HepG2 (cell line): Measurements from ENCODE around the gene HSF4. TPM values are rescaled to one million over a fixed set of nuclear protein-coding genes. Genes with fewer than 3 reads are reported as not detected.

ENCODE experiments used
- CREM ChIP-seq, 2 experiments: sonication (generic) in 1 of 2; formaldehyde crosslinking in 1 of 2; IDR thresholded peaks; 2 replicates each; pipeline versions ENCODE4 v1.4.0 to v1.6.1; 2016 to 2020; ENCODE audit warnings: antibody characterized with exemption in 1 of 2, mild to moderate bottlenecking in 1 of 2, missing genetic modification reagents in 1 of 2
- DNMT3B ChIP-seq: conservative IDR thresholded peaks from 2 replicates; pipeline ENCODE4 v1.6.1; 2016; ENCODE audit warnings: missing biosample characterization, control low read depth
- HNRNPK ChIP-seq: fragments of 200-400 bp; formaldehyde crosslinking; IDR thresholded peaks from 2 replicates; pipeline ENCODE4 v1.6.1; 2018; ENCODE audit warnings: low read length, low read depth, moderate library complexity, mild to moderate bottlenecking; ENCODE audit not compliant: poor library complexity, severe bottlenecking
- HNRNPLL ChIP-seq: fragments of 200-400 bp; formaldehyde crosslinking; IDR thresholded peaks from 2 replicates; pipeline ENCODE4 v1.6.1; 2017; ENCODE audit warnings: mild to moderate bottlenecking, low read depth, low read length; ENCODE audit not compliant: poor library complexity, severe bottlenecking
- HOMEZ ChIP-seq: IDR thresholded peaks from 2 replicates; pipeline ENCODE4 v1.6.1; 2016; ENCODE audit warnings: low read depth
- KDM2A ChIP-seq: sonication (generic); formaldehyde crosslinking; IDR thresholded peaks from 2 replicates; pipeline ENCODE4 v1.4.0; 2020; ENCODE audit warnings: low read depth, missing genetic modification reagents, borderline replicate concordance
- SIN3B ChIP-seq: fragments of 150-350 bp; IDR thresholded peaks from 2 replicates; pipeline ENCODE4 v1.6.1; 2014; ENCODE audit warnings: low read length
- SKI ChIP-seq: fragments of 450-650 bp; IDR thresholded peaks from one replicate; pipeline ENCODE4 v1.6.1; 2018; ENCODE audit warnings: mild to moderate bottlenecking; ENCODE audit not compliant: partially characterized antibody
- SPEN ChIP-seq: sonication (generic); formaldehyde crosslinking; IDR thresholded peaks from 2 replicates; pipeline ENCODE4 v1.5.1; 2020; ENCODE audit warnings: low read depth, mild to moderate bottlenecking, missing genetic modification reagents
- ZC3H13 ChIP-seq: sonication (generic); formaldehyde crosslinking; IDR thresholded peaks from 2 replicates; pipeline ENCODE4 v1.8.1; 2023; ENCODE audit warnings: mild to moderate bottlenecking, missing genetic modification reagents, moderate library complexity
- ZNF160 ChIP-seq: sonication (generic); formaldehyde crosslinking; IDR thresholded peaks from 2 replicates; pipeline ENCODE4 v1.8.0; 2022; ENCODE audit warnings: mild to moderate bottlenecking, inconsistent platforms, missing genetic modification reagents
- ZNF263 ChIP-seq: sonication (generic); formaldehyde crosslinking; IDR thresholded peaks from 2 replicates; pipeline ENCODE4 v1.4.0; 2020; ENCODE audit warnings: missing genetic modification reagents
- ZNF468 ChIP-seq: sonication (generic); formaldehyde crosslinking; IDR thresholded peaks from 2 replicates; pipeline ENCODE4 v1.8.0; 2022; ENCODE audit warnings: mild to moderate bottlenecking, moderate library complexity, missing genetic modification reagents
- ZNF552 ChIP-seq: sonication (generic); formaldehyde crosslinking; IDR thresholded peaks from 2 replicates; pipeline ENCODE4 v1.9.0; 2022; ENCODE audit warnings: missing genetic modification reagents, mild to moderate bottlenecking, borderline replicate concordance
- ZNF772 ChIP-seq: sonication (generic); formaldehyde crosslinking; IDR thresholded peaks from 2 replicates; pipeline ENCODE4 v1.5.0; 2020; ENCODE audit warnings: mild to moderate bottlenecking, missing genetic modification reagents
- ZSCAN21 ChIP-seq: sonication (generic); formaldehyde crosslinking; IDR thresholded peaks from 2 replicates; pipeline ENCODE4 v1.8.0; 2022; ENCODE audit warnings: mild to moderate bottlenecking, missing genetic modification reagents, moderate library complexity, borderline replicate concordance
- polyA plus RNA-seq, 8 experiments: library from polyadenylated mRNA; depleted of rRNA in 3 of 8; stranded (reverse) in 7 of 8; unstranded in 1 of 8; fragments of >200 nt; fragmentation: Illumina TruSeq in 4 of 8; extraction: Trizol in 4 of 8; gene quantifications; 2 replicates each; pipeline versions ENCODE4 v1.2.1 to v1.2.3, GENCODE V29; 2011 to 2016; ENCODE audit warnings: low read depth in 4 of 8, missing spikeins in 1 of 8, mixed read lengths in 1 of 8; ENCODE audit not compliant: insufficient read depth in 1 of 8
- total RNA-seq, 5 experiments: library from RNA; depleted of rRNA; stranded (reverse); fragments of >200 nt; fragmentation: Illumina TruSeq; extraction: Trizol; gene quantifications; 2 replicates each; pipeline ENCODE4 v1.2.3, GENCODE V29; 2016; ENCODE audit warnings: low read depth in 1 of 5
- TF ChIP-seq, protein P1 (sequence below): sonication (generic); formaldehyde crosslinking; IDR thresholded peaks from 2 replicates; pipeline ENCODE4 v1.5.0; 2020; ENCODE audit warnings: mild to moderate bottlenecking, missing genetic modification reagents, borderline replicate concordance
- TF ChIP-seq, protein P2 (sequence below): sonication (generic); formaldehyde crosslinking; IDR thresholded peaks from 2 replicates; pipeline ENCODE4 v1.9.0; 2021; ENCODE audit warnings: missing genetic modification reagents, borderline replicate concordance
- TF ChIP-seq, protein P3 (sequence below): IDR thresholded peaks from 2 replicates; pipeline ENCODE4 v1.6.1; 2016; ENCODE audit warnings: missing genetic modification reagents, missing compliant biosample characterization

The HSF4 gene
- total and polyA plus RNA-seq, 2 of the 13 experiments (the other 11 are each of a cell fraction or from before 2014, with no cell fraction given) = 3.5 to 16.9 TPM

DNA sequence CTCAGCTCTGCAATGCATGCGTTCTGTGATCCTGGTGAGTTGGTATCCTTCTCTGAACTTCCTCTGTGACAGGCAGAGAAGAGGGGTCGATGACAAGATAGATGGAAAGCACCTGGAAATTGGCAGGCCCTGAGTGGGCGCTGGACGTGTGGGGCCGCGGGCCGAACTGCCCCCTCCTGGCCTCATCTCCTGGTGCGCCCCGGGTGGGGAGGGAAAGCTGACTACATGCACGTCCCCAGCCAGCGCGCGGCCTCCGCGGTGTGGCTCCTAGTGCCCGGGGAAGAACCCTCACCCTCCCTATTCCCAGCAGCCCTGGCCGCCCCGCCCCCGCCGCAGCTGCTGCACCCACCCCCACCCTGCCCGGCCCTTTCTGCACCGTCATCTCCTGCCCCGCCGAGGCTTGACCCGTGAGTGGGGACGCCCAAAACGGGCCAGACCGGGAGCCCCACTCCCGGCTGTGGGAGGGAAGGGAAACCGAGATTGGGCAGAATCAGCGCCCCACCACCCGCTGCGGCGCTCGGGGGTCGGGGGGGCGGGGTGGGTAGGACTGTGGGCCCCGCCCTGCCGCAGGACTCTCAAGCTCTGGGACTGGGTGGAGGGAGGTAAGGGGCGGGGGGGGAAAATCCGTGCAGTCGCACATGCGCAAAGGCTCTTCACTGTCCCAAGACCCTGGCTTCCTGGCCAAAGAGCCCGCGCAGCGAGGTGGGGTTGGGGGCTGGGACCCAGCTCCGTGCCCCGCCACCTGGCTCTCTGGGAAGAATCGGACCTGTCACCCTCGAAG, 5.8 kb downstream of the HSF4 start, which contains the start of gene NOL3 (continued):
- TF ChIP-seq, protein P1, sequence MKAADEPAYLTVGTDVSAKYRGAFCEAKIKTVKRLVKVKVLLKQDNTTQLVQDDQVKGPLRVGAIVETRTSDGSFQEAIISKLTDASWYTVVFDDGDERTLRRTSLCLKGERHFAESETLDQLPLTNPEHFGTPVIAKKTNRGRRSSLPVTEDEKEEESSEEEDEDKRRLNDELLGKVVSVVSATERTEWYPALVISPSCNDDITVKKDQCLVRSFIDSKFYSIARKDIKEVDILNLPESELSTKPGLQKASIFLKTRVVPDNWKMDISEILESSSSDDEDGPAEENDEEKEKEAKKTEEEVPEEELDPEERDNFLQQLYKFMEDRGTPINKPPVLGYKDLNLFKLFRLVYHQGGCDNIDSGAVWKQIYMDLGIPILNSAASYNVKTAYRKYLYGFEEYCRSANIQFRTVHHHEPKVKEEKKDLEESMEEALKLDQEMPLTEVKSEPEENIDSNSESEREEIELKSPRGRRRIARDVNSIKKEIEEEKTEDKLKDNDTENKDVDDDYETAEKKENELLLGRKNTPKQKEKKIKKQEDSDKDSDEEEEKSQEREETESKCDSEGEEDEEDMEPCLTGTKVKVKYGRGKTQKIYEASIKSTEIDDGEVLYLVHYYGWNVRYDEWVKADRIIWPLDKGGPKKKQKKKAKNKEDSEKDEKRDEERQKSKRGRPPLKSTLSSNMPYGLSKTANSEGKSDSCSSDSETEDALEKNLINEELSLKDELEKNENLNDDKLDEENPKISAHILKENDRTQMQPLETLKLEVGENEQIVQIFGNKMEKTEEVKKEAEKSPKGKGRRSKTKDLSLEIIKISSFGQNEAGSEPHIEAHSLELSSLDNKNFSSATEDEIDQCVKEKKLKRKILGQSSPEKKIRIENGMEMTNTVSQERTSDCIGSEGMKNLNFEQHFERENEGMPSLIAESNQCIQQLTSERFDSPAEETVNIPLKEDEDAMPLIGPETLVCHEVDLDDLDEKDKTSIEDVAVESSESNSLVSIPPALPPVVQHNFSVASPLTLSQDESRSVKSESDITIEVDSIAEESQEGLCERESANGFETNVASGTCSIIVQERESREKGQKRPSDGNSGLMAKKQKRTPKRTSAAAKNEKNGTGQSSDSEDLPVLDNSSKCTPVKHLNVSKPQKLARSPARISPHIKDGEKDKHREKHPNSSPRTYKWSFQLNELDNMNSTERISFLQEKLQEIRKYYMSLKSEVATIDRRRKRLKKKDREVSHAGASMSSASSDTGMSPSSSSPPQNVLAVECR (CRISPR knock-in tag) = peak; percentile 44; the same call in 1 of the 2 replicates
- TF ChIP-seq, protein P2, sequence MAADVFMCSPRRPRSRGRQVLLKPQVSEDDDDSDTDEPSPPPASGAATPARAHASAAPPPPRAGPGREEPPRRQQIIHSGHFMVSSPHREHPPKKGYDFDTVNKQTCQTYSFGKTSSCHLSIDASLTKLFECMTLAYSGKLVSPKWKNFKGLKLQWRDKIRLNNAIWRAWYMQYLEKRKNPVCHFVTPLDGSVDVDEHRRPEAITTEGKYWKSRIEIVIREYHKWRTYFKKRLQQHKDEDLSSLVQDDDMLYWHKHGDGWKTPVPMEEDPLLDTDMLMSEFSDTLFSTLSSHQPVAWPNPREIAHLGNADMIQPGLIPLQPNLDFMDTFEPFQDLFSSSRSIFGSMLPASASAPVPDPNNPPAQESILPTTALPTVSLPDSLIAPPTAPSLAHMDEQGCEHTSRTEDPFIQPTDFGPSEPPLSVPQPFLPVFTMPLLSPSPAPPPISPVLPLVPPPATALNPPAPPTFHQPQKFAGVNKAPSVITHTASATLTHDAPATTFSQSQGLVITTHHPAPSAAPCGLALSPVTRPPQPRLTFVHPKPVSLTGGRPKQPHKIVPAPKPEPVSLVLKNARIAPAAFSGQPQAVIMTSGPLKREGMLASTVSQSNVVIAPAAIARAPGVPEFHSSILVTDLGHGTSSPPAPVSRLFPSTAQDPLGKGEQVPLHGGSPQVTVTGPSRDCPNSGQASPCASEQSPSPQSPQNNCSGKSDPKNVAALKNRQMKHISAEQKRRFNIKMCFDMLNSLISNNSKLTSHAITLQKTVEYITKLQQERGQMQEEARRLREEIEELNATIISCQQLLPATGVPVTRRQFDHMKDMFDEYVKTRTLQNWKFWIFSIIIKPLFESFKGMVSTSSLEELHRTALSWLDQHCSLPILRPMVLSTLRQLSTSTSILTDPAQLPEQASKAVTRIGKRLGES (CRISPR knock-in tag) = no peak
- TF ChIP-seq ZNF468 (CRISPR knock-in tag) = 0 out of 2 replicates have a peak, but pooled peaks have one; percentile 30
- no peak for TF ChIP-seq ZC3H13 (CRISPR knock-in tag)
- 0 out of 2 replicates have a peak, but pooled peaks have one; percentile 41 for TF ChIP-seq CREM (IDR thresholded peaks at IDR 0.05)
- TF ChIP-seq CREM (CRISPR knock-in tag; IDR thresholded peaks at IDR 0.05) = no peak
- peak; percentile 41; the same call in 1 of the 2 replicates for TF ChIP-seq KDM2A (CRISPR knock-in tag)
- TF ChIP-seq SKI = peak; percentile 6
- TF ChIP-seq ZNF772 (CRISPR knock-in tag) = peak; percentile 24; the same call in 1 of the 2 replicates
- TF ChIP-seq, protein P3, sequence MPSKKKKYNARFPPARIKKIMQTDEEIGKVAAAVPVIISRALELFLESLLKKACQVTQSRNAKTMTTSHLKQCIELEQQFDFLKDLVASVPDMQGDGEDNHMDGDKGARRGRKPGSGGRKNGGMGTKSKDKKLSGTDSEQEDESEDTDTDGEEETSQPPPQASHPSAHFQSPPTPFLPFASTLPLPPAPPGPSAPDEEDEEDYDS (CRISPR knock-in tag) = peak; percentile 11; the same call in 1 of the 2 replicates
- peak; percentile 51 for TF ChIP-seq HNRNPK
- TF ChIP-seq ZNF263 (CRISPR knock-in tag) = no peak
- peak; percentile 88 for TF ChIP-seq SPEN (CRISPR knock-in tag)
- TF ChIP-seq HNRNPLL = peak; percentile 15
- no peak; the same call in 1 of the 2 replicates for TF ChIP-seq HOMEZ (CRISPR knock-in tag)
- TF ChIP-seq DNMT3B = peak; percentile 62; the same call in 1 of the 2 replicates
- peak; percentile 83 for TF ChIP-seq ZSCAN21
- TF ChIP-seq SIN3B = no peak
- TF ChIP-seq ZNF160 (CRISPR knock-in tag) = 0 out of 2 replicates have a peak, but pooled peaks have one; percentile 23
- TF ChIP-seq ZNF552 (CRISPR knock-in tag) = peak; percentile 30; the same call in 1 of the 2 replicates
